Neural cell (in vitro differentiated cells): ENCODE data around the gene UNCX.

ENCODE experiments used
- EP300 ChIP-seq: fragments of 450-650 bp; conservative IDR thresholded peaks from 2 replicates; pipeline ENCODE4 v1.6.1; 2014; ENCODE audit warnings: antibody characterized with exemption, mild to moderate bottlenecking, moderate library complexity; ENCODE audit not compliant: poor library complexity, severe bottlenecking
- EZH2 ChIP-seq: fragments of 200-600, 300-800 bp; shearing (Covaris generic), sonication (generic); IDR thresholded peaks from 2 replicates; pipeline ENCODE4 v1.6.1; 2014; ENCODE audit warnings: antibody characterized with exemption, low read length, borderline replicate concordance, mild to moderate bottlenecking; ENCODE audit not compliant: insufficient read depth, poor library complexity, severe bottlenecking
- MXI1 ChIP-seq: fragments of 450-650 bp; conservative IDR thresholded peaks from 2 replicates; pipeline ENCODE4 v1.6.1; 2014; ENCODE audit warnings: antibody characterized with exemption, mild to moderate bottlenecking; ENCODE audit not compliant: poor library complexity, severe bottlenecking
- POLR2AphosphoS5 ChIP-seq: IDR thresholded peaks from 2 replicates; pipeline ENCODE4 v1.6.1; 2012
- SMC3 ChIP-seq: fragments of 450-650 bp; conservative IDR thresholded peaks from 2 replicates; pipeline ENCODE4 v1.6.1; 2014; ENCODE audit warnings: antibody characterized with exemption, mild to moderate bottlenecking, moderate library complexity; ENCODE audit not compliant: poor library complexity
- TAF1 ChIP-seq: IDR thresholded peaks from 2 replicates; pipeline ENCODE4 v1.6.1; 2012; ENCODE audit warnings: low read depth
- TF ChIP-seq, protein P1 (sequence below): fragments of 450-650 bp; IDR thresholded peaks from 2 replicates; pipeline ENCODE4 v1.5.1; 2014; ENCODE audit warnings: antibody characterized with exemption, mild to moderate bottlenecking, moderate library complexity; ENCODE audit not compliant: poor library complexity, severe bottlenecking

DNA sequence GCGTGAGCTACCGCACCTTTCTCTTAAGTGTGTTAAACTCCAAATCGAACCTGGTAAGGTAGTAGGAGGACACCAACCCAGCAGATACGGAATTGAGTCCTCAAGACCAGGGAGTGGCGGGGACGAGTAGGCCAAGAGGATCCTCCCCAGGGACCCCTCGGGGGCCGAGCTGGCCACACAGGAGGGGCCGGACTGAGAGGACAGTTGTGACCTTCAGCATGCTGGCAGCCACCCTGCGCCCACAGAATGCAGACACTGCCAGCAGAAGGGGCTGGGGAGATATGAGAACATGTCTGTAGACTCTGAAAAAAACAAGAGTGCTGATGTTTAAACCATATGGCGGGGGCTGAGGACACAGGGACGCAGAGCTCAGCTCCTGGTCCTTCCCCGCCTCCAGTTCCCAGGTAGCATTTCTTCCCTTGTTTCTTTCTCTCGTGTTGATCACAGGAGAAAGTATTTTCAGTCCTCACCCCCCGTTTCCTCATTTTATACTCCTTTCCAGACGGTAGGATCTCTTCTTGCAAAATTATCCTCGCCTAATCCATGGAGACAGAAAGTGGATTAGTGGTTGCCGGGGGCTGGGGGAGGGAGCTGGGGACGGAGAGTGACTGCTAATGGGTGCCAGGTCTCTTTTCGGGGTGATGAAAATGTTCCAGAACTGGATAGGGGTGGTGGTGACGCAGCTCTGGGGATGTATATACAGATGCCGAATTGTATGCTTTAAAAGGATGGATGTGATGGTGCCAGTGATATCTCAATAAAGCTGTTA is 11.5 kb upstream of the UNCX start:
- TF ChIP-seq TAF1 (no peak), EP300 (no peak), EZH2 (no peak), MXI1 (no peak), POLR2AphosphoS5 (no peak), SMC3 (no peak)
- TF ChIP-seq, protein P1, sequence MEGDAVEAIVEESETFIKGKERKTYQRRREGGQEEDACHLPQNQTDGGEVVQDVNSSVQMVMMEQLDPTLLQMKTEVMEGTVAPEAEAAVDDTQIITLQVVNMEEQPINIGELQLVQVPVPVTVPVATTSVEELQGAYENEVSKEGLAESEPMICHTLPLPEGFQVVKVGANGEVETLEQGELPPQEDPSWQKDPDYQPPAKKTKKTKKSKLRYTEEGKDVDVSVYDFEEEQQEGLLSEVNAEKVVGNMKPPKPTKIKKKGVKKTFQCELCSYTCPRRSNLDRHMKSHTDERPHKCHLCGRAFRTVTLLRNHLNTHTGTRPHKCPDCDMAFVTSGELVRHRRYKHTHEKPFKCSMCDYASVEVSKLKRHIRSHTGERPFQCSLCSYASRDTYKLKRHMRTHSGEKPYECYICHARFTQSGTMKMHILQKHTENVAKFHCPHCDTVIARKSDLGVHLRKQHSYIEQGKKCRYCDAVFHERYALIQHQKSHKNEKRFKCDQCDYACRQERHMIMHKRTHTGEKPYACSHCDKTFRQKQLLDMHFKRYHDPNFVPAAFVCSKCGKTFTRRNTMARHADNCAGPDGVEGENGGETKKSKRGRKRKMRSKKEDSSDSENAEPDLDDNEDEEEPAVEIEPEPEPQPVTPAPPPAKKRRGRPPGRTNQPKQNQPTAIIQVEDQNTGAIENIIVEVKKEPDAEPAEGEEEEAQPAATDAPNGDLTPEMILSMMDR: no peak
